MM.1S (cell line): Measurements from ENCODE around the gene RHBG.

Source experiments
- EZH2phosphoT487 ChIP-seq: fragments of 300-600 bp; sonication (generic); IDR thresholded peaks from 2 replicates; pipeline ENCODE4 v1.6.1; 2018; ENCODE audit warnings: antibody characterized with exemption, low read length
- TF ChIP-seq, protein P1 (sequence below): fragments of 300-600 bp; sonication (generic); IDR thresholded peaks from 2 replicates; pipeline ENCODE4 v1.5.1; 2016; ENCODE audit warnings: antibody characterized with exemption, low read length, mixed read lengths

- TF ChIP-seq, protein P1, sequence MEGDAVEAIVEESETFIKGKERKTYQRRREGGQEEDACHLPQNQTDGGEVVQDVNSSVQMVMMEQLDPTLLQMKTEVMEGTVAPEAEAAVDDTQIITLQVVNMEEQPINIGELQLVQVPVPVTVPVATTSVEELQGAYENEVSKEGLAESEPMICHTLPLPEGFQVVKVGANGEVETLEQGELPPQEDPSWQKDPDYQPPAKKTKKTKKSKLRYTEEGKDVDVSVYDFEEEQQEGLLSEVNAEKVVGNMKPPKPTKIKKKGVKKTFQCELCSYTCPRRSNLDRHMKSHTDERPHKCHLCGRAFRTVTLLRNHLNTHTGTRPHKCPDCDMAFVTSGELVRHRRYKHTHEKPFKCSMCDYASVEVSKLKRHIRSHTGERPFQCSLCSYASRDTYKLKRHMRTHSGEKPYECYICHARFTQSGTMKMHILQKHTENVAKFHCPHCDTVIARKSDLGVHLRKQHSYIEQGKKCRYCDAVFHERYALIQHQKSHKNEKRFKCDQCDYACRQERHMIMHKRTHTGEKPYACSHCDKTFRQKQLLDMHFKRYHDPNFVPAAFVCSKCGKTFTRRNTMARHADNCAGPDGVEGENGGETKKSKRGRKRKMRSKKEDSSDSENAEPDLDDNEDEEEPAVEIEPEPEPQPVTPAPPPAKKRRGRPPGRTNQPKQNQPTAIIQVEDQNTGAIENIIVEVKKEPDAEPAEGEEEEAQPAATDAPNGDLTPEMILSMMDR, result no peak
- TF ChIP-seq EZH2phosphoT487, result no peak
Observed at GRCh38 chr1:156399355-156400125, 30.5 kb downstream of the RHBG start.
